HEK293T (cell line): ENCODE data around the gene ACP1.

ENCODE experiments used
- CTCF ChIA-PET: fragments of 350-600 bp; formaldehyde crosslinking; extraction: SDS; loops from one replicate; lab custom pipeline; 2021; ENCODE audit warnings: antibody characterized with exemption, inconsistent platforms; lab: Yijun Ruan, JAX
- POLR2A ChIA-PET: fragments of 350-600 bp; formaldehyde crosslinking; extraction: SDS; loops from one replicate; lab custom pipeline; 2020; ENCODE audit warnings: antibody characterized with exemption, inconsistent platforms; lab: Yijun Ruan, JAX
- DNase-seq: peaks from one replicate; pipeline ENCODE4 v3.0.0; 2012; ENCODE audit warnings: mixed read lengths; ENCODE audit errors: extremely low spot score
- ARNT ChIP-seq: fragments of 450-650 bp; IDR thresholded peaks from 2 replicates; pipeline ENCODE4 v1.6.1; 2017; ENCODE audit warnings: mild to moderate bottlenecking
- BHLHE40 ChIP-seq: fragments of 450-650 bp; IDR thresholded peaks from 2 replicates; pipeline ENCODE4 v1.6.1; 2016; ENCODE audit warnings: mild to moderate bottlenecking, moderate library complexity, borderline replicate concordance
- CTBP1 ChIP-seq: fragments of 450-650 bp; IDR thresholded peaks from 2 replicates; pipeline ENCODE4 v1.6.1; 2016; ENCODE audit warnings: borderline replicate concordance
- ELF4 ChIP-seq: fragments of 450-650 bp; IDR thresholded peaks from 2 replicates; pipeline ENCODE4 v1.6.1; 2017; ENCODE audit warnings: antibody characterized with exemption
- FOXA1 ChIP-seq: fragments of 450-650 bp; IDR thresholded peaks from 2 replicates; pipeline ENCODE4 v1.6.1; 2016; ENCODE audit warnings: mild to moderate bottlenecking
- FOXK2 ChIP-seq: fragments of 450-650 bp; IDR thresholded peaks from 2 replicates; pipeline ENCODE4 v1.6.1; 2016; ENCODE audit warnings: mild to moderate bottlenecking
- FOXM1 ChIP-seq: fragments of 450-650 bp; IDR thresholded peaks from 2 replicates; pipeline ENCODE4 v1.6.1; 2017; ENCODE audit warnings: mild to moderate bottlenecking, borderline replicate concordance
- HDGF ChIP-seq: fragments of 450-650 bp; IDR thresholded peaks from 2 replicates; pipeline ENCODE4 v1.6.1; 2017; ENCODE audit warnings: antibody characterized with exemption, borderline replicate concordance
- L3MBTL2 ChIP-seq: fragments of 450-650 bp; conservative IDR thresholded peaks from 2 replicates; pipeline ENCODE4 v1.6.1; 2016; ENCODE audit warnings: mild to moderate bottlenecking
- LEF1 ChIP-seq: fragments of 450-650 bp; IDR thresholded peaks from 2 replicates; pipeline ENCODE4 v1.6.1; 2017; ENCODE audit warnings: mild to moderate bottlenecking, borderline replicate concordance
- NFRKB ChIP-seq: fragments of 450-650 bp; IDR thresholded peaks from 2 replicates; pipeline ENCODE4 v1.6.1; 2016; ENCODE audit warnings: mild to moderate bottlenecking, moderate library complexity
- SP1 ChIP-seq: fragments of 450-650 bp; IDR thresholded peaks from 2 replicates; pipeline ENCODE4 v1.6.1; 2017
- SUZ12 ChIP-seq: fragments of 450-650 bp; IDR thresholded peaks from 2 replicates; pipeline ENCODE4 v1.6.1; 2016; ENCODE audit warnings: mild to moderate bottlenecking
- TARDBP ChIP-seq: fragments of 450-650 bp; IDR thresholded peaks from 2 replicates; pipeline ENCODE4 v1.6.1; 2016
- ZNF384 ChIP-seq: fragments of 450-650 bp; IDR thresholded peaks from 2 replicates; pipeline ENCODE4 v1.6.1; 2016
- TF ChIP-seq, protein P1 (sequence below): fragments of 450-650 bp; IDR thresholded peaks from 2 replicates; pipeline ENCODE4 v1.6.1; 2016

ACP1 gene

GRCh38 chr2:254241-254640 is 10.5 kb upstream of the ACP1 start:
- no peak for TF ChIP-seq FOXA1
- TF ChIP-seq TARDBP, result no peak
- no peak for TF ChIP-seq LEF1
- no peak for TF ChIP-seq SUZ12
- DNase-seq, result no peak
- CTCF ChIA-PET, result no interaction called here
- POLR2A ChIA-PET, result no interaction called here

DNA sequence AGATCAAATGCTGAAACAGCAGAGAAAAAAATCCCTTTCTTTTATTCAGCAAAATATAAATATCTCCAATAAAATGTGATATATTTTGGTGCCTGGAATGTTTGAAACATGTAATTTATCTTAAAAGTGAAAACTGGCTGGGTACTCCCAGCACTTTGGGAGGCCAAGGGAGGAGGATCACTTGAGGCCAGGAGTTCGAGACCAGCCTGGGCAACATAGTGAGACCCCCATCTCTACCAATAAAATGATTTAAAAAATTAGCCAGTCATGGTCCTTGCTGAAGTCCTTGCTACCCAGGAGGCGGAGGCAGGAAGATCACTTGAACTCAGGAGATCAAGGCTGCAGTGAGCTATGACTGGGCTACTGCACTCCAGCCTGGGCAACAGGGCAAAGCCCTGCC is 9.6 kb upstream of the ACP1 start:
- ChIA-PET CTCF (interaction anchor here (1.1 kb wide), 1 partner anchor 9 kb away, joined by 4 read pairs; no protein-coding TSS in a partner anchor), POLR2A (no interaction called here)
- DNase-seq, result no peak
- TF ChIP-seq FOXK2 (no peak), HDGF (no peak), FOXM1 (no peak), ARNT (no peak), ELF4 (no peak), BHLHE40 (no peak), LEF1 (no peak)

DNA sequence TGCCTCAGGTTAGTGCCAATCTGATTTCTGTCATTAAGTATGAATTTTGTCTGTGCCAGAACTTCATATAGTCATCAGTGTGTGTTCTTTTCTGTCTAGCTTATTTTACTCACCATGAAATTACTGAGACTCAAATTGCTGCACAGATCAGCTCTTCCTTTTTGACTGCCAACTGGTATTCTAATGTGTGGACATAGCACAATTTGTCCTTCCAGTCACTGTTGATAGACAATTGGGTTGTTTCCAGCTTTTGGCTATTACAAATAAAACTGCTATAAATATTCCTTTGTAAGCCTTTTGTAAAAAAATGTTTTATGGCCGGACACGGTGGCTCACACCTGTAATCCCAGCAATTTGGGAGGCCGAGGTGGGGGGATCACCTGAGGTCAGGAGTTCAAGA is 8.7 kb upstream of the ACP1 start:
- TF ChIP-seq TARDBP (no peak), SUZ12 (no peak), FOXK2 (no peak), FOXM1 (no peak), FOXA1 (no peak), ELF4 (no peak), ARNT (no peak)
- DNase-seq, result no peak
- ChIA-PET POLR2A (no interaction called here), CTCF (interaction anchor here (1.1 kb wide), 1 partner anchor 9 kb away, joined by 4 read pairs; no protein-coding TSS in a partner anchor)

- TF ChIP-seq SUZ12, result no peak
- no peak for TF ChIP-seq HDGF
- CTCF ChIA-PET, result no interaction called here
- POLR2A ChIA-PET, result no interaction called here
These were observed 7.3 kb upstream of the ACP1 start for GRCh38 chr2:257429-257828.

GRCh38 chr2:257842-258241 is 6.9 kb upstream of the ACP1 start:
- POLR2A ChIA-PET, result no interaction called here
- no peak for TF ChIP-seq L3MBTL2
- no peak for TF ChIP-seq FOXA1
- no peak for TF ChIP-seq SUZ12
- TF ChIP-seq, protein P1, sequence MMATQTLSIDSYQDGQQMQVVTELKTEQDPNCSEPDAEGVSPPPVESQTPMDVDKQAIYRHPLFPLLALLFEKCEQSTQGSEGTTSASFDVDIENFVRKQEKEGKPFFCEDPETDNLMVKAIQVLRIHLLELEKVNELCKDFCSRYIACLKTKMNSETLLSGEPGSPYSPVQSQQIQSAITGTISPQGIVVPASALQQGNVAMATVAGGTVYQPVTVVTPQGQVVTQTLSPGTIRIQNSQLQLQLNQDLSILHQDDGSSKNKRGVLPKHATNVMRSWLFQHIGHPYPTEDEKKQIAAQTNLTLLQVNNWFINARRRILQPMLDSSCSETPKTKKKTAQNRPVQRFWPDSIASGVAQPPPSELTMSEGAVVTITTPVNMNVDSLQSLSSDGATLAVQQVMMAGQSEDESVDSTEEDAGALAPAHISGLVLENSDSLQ, result no peak
- CTCF ChIA-PET, result no interaction called here
- DNase-seq, result no peak

More at GRCh38 chr2:257429-257828, 7.3 kb upstream of the ACP1 start:
- no peak for DNase-seq

- no peak for DNase-seq
- ChIA-PET CTCF (no interaction called here), POLR2A (no interaction called here)
- TF ChIP-seq ELF4 (no peak), ARNT (no peak), FOXM1 (no peak), BHLHE40 (no peak), SP1 (no peak), CTBP1 (no peak), ZNF384 (no peak), HDGF (no peak), FOXK2 (no peak), L3MBTL2 (no peak), LEF1 (no peak)
- TF ChIP-seq, protein P1, result no peak
These were observed 5.8 kb upstream of the ACP1 start for GRCh38 chr2:258933-259332.

DNA sequence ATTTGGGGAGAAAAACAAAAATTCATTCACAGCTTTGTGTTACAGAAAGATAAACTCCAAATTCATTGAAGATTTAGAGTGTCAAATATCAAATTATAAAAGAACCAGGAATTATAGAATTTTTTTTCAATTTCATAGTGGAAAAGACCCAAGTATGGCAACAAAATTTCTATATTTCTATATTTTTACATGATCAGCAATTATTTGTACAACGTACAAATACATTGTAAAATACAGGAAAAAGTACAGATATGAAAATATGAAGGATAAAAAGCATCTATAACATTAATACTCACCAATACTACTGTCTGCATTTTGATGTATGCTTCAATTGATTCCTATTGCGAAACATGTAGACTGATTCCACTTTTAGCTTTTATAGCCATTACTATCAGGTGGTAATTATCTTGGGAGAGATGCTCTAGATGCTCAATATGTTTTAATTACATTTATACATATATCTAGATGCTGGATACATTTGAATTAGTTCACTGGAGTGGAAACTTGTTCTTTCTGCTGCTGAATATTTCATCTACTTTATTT is 4.9 kb upstream of the ACP1 start:
- no peak for DNase-seq
- ChIA-PET CTCF (no interaction called here), POLR2A (no interaction called here)
- TF ChIP-seq NFRKB (no peak), ZNF384 (no peak), TARDBP (no peak), HDGF (no peak), ARNT (no peak), FOXK2 (no peak), ELF4 (no peak), FOXM1 (no peak), CTBP1 (no peak), BHLHE40 (no peak), LEF1 (no peak), SP1 (no peak), FOXA1 (no peak), SUZ12 (no peak)
- TF ChIP-seq, protein P1, result no peak
